ENCODE data around the gene KCNMA1. TPM values are rescaled to one million over a fixed set of nuclear protein-coding genes. Genes with fewer than 3 reads are reported as not detected.
A peak's percentile ranks its signal among the peaks of the same experiment; 100 is the strongest.

The KCNMA1 gene
- total RNA-seq, 4 donors from 2014 or later, result 4.6 to 10.5 (median 7.8) TPM

DNA sequence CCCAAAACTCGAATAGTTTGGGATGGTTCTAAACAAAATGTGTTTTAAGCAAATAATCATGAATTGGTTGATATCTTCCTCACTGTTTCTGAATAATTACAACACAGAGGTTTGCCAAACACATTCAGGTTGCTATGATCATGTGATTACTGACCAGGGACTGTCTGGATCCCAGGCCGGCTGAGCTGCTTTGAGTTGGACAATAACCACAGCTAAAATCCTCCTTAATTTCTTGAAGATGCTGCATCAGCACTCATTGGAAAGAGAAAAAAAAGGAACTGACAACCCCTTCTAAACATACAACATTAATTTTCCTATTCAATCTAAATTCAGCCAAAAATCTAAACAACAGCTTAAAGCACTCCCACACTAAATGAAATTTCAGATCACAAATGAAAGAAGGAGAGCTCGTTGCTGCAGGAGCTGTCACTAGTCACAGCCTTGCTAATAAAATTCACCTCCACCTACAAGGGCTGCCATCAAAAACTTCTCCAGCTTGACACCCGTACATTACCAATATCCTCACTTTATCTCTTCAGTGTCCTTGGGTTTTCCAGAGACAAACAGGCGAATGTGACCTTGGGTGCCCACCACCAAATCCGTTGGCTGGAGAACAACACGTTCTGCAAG, 560.2 kb downstream of the KCNMA1 start:
- H3K27ac ChIP-seq, result no peak overlapping the region
- H3K4me1 ChIP-seq, result peaks cover 41% of the 10 kb centered on the region
- H3K27me3 ChIP-seq, result no peaks in the 10 kb centered on the region
- no peaks in the 10 kb centered on the region for H3K36me3 ChIP-seq
- DNase-seq (ENCODE audit: low spot score in 2 of 2), result no peak
- TF ChIP-seq POLR2AphosphoS5 (IDR thresholded peaks at IDR 0.05), result no peak
- no peak for TF ChIP-seq EP300 (IDR thresholded peaks at IDR 0.05)
- TF ChIP-seq, protein P1, sequence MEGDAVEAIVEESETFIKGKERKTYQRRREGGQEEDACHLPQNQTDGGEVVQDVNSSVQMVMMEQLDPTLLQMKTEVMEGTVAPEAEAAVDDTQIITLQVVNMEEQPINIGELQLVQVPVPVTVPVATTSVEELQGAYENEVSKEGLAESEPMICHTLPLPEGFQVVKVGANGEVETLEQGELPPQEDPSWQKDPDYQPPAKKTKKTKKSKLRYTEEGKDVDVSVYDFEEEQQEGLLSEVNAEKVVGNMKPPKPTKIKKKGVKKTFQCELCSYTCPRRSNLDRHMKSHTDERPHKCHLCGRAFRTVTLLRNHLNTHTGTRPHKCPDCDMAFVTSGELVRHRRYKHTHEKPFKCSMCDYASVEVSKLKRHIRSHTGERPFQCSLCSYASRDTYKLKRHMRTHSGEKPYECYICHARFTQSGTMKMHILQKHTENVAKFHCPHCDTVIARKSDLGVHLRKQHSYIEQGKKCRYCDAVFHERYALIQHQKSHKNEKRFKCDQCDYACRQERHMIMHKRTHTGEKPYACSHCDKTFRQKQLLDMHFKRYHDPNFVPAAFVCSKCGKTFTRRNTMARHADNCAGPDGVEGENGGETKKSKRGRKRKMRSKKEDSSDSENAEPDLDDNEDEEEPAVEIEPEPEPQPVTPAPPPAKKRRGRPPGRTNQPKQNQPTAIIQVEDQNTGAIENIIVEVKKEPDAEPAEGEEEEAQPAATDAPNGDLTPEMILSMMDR (IDR thresholded peaks at IDR 0.05), result no peak
- no peak for TF ChIP-seq POLR2A (IDR thresholded peaks at IDR 0.05)
- H3K9me3 ChIP-seq, result no peaks in the 10 kb centered on the region
- no peak overlapping the region for H3K4me3 ChIP-seq
- 83% methylated on average over 7 of the region's 7 CpGs for WGBS

DNA sequence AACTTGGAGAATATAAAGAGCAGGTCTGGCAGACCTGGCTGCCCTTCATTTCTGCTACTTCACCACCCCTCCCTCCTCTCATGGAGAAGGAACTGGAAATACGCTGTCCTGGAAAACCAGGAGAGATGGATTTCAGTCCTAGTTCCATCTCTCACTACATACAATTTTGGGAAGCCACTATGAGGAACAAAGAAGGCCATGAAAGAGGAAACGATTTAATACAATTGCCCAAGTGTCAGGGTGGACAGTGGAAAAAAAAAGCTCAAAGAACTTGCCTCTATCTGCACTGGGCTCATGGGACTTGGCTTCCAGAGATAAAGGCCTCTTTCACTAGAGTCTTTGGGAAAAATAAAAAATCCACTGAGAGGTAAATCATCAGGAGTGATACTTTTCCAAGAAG, 561.7 kb downstream of the KCNMA1 start:
- Histone ChIP-seq H3K36me3 (no peaks in the 10 kb centered on the region), H3K27ac (no peak overlapping the region), H3K4me3 (no peak overlapping the region), H3K4me1 (peaks cover 43% of the 10 kb centered on the region), H3K9me3 (no peaks in the 10 kb centered on the region), H3K27me3 (no peaks in the 10 kb centered on the region)
- DNase-seq (ENCODE audit: low spot score in 2 of 2), result no peak
- 78% methylated on average over 2 of the region's 2 CpGs for WGBS
- no peak for TF ChIP-seq POLR2A (IDR thresholded peaks at IDR 0.05)

DNA sequence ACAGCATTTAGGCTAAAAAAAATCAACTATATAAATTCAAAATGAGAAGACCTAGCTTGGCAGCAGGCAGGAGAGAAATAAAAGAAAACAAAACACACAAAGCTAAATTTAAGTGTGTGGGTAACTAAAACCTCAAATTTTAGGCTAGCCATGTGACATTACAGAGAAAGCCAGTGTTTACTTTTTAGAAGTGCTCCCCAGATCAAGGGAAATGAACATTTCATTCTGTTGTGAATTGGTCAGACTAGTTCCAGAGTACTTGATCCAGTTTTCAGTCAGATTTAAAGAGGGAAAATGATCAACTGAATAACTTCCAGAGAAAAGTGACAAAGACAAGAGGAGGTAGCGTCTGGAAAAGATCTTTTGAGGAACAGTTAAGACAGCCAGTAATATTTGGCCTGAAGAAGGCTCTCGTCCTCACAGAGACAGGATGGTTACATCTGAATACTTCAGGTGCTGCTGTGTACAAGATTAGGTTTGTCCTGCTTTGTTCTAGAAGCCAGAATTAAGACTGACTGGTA, 563.4 kb downstream of the KCNMA1 start:
- TF ChIP-seq POLR2A (IDR thresholded peaks at IDR 0.05), result no peak
- TF ChIP-seq, protein P1 (IDR thresholded peaks at IDR 0.05), result no peak
- TF ChIP-seq POLR2AphosphoS5 (IDR thresholded peaks at IDR 0.05), result no peak
- TF ChIP-seq EP300 (IDR thresholded peaks at IDR 0.05), result no peak
- DNase-seq (ENCODE audit: low spot score in 2 of 2), result no peak
- peak overlapping the region; percentile 58 for H3K27ac ChIP-seq

DNA sequence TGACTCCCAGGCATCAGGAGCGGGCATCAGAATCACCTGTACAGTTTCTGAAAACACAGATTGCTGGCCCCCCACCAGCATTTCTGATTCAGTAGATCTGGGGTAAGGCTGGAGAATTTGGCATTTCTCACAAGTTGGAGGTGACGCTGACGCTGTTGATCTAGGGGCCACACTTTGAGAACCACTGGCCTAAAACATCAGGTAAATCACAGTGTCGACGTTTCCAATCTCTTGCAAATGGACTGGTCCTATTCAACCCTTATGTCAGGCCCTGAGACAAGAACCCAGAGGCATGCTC, 564.0 kb downstream of the KCNMA1 start:
- DNase-seq (ENCODE audit: low spot score in 2 of 2), result no peak

More for the DNA sequence above, 563.4 kb downstream of the KCNMA1 start:
- H3K9me3 ChIP-seq, result no peaks in the 10 kb centered on the region
- no peaks in the 10 kb centered on the region for H3K27me3 ChIP-seq
- no peak overlapping the region for H3K4me3 ChIP-seq
- WGBS, result 55% methylated on average over 2 of the region's 2 CpGs
- H3K36me3 ChIP-seq, result no peaks in the 10 kb centered on the region
- peaks cover 34% of the 10 kb centered on the region for H3K4me1 ChIP-seq

DNA sequence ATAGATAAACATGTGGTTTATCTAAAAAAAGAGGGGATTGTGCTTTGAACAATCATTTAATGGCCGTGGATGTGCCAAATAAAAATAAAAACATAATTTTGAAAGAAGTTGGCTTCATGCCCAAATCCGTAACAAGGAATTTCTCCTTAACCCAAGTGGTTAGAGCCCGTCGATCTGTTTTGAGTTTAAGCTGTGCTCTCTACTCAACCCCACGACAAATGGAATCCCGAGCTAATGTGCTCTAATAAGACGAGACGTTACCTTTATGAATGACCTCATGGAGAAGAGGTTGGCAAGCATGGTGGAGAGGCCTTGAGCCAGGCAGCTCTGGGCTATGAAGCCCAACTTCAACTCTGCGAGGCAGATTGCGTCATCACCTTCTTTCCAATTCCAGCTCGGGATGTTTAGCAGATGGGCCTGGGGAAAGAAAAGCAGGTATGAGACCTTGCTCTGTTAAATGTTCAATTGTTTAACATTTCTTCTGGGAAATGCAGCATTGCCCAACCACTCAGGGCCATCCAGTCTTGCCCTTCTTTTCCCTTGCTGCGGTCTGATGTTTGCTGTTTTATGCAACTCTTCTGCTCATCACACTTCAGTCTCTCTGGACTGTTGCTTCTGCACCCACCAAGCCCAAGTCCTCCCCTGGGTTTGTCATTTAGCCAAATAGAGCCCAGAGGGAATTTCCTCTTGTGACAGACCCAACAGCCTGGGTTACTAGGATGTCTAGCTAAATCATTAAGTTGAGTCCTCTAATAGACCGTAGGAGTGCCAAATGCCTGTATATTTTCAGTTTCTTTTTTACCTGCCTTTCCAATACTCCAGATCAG, 564.6 kb downstream of the KCNMA1 start:
- H3K9me3 ChIP-seq, result no peaks in the 10 kb centered on the region
- H3K4me1 ChIP-seq, result peaks cover 34% of the 10 kb centered on the region
- H3K27me3 ChIP-seq, result no peaks in the 10 kb centered on the region
- DNase-seq (ENCODE audit: low spot score in 2 of 2), result peak; percentile 77 to 81
- H3K27ac ChIP-seq, result peak overlapping the region; percentile 58
- 53% methylated on average over 13 of the region's 13 CpGs for WGBS
- no peaks in the 10 kb centered on the region for H3K36me3 ChIP-seq
- no peak overlapping the region for H3K4me3 ChIP-seq
- TF ChIP-seq POLR2AphosphoS5 (IDR thresholded peaks at IDR 0.05) (peak in 2 of 3 donors; percentile 12 to 82), POLR2A (IDR thresholded peaks at IDR 0.05) (no peak)
- TF ChIP-seq, protein P1 (IDR thresholded peaks at IDR 0.05), result no peak

More for the DNA sequence above, 564.0 kb downstream of the KCNMA1 start:
- Histone ChIP-seq H3K27ac (peak overlapping the region; percentile 58), H3K4me1 (peaks cover 34% of the 10 kb centered on the region), H3K9me3 (no peaks in the 10 kb centered on the region), H3K27me3 (no peaks in the 10 kb centered on the region), H3K4me3 (no peak overlapping the region), H3K36me3 (no peaks in the 10 kb centered on the region)
- WGBS, result 90% methylated on average over 5 of the region's 5 CpGs
- TF ChIP-seq POLR2AphosphoS5 (IDR thresholded peaks at IDR 0.05), result no peak
- TF ChIP-seq EP300 (IDR thresholded peaks at IDR 0.05), result no peak
- TF ChIP-seq POLR2A (IDR thresholded peaks at IDR 0.05), result no peak
- TF ChIP-seq, protein P1 (IDR thresholded peaks at IDR 0.05), result no peak
